ENCODE results near the gene NCCRP1.

- TF ChIP-seq, protein P1, sequence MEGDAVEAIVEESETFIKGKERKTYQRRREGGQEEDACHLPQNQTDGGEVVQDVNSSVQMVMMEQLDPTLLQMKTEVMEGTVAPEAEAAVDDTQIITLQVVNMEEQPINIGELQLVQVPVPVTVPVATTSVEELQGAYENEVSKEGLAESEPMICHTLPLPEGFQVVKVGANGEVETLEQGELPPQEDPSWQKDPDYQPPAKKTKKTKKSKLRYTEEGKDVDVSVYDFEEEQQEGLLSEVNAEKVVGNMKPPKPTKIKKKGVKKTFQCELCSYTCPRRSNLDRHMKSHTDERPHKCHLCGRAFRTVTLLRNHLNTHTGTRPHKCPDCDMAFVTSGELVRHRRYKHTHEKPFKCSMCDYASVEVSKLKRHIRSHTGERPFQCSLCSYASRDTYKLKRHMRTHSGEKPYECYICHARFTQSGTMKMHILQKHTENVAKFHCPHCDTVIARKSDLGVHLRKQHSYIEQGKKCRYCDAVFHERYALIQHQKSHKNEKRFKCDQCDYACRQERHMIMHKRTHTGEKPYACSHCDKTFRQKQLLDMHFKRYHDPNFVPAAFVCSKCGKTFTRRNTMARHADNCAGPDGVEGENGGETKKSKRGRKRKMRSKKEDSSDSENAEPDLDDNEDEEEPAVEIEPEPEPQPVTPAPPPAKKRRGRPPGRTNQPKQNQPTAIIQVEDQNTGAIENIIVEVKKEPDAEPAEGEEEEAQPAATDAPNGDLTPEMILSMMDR (IDR thresholded peaks at IDR 0.05): no peak
- no peak for TF ChIP-seq POLR2A (IDR thresholded peaks at IDR 0.05)
Observed at GRCh38 chr19:39224910-39225309, 28.1 kb downstream of the NCCRP1 start.

All from thyroid gland (tissue), 4 donors.